MCF 10A (cell line): ENCODE results near the gene MMP2. TPM values are rescaled to one million over a fixed set of nuclear protein-coding genes. Genes with fewer than 3 reads are reported as not detected.

ENCODE experiments used
- BruUV-seq: library from RNA; stranded (reverse); fragments of 400-500 nt; replicated peaks from 2 replicates; lab custom pipeline; 2021; lab: Mats Ljungman, UMichigan
- CTCF ChIA-PET: fragments of 300-600 bp; sonication (Branson Sonifier 250); formaldehyde crosslinking; extraction: SDS; loops from one replicate; lab custom pipeline; 2021; ENCODE audit warnings: antibody characterized with exemption, inconsistent platforms; lab: Yijun Ruan, JAX
- POLR2A ChIA-PET: fragments of 300-600, 350-650 bp; sonication (Branson Sonifier 250); formaldehyde crosslinking; extraction: SDS; loops from one replicate; lab custom pipeline; 2020; ENCODE audit warnings: antibody characterized with exemption, inconsistent platforms; lab: Yijun Ruan, JAX
- DNase-seq: peaks from one replicate; pipeline ENCODE4 v3.0.0-alpha.2; 2018; ENCODE audit not compliant: unreplicated experiment
- H3K27ac Mint-ChIP-seq: one replicate; pipeline ENCODE4 v1.8.0; 2022; ENCODE audit warnings: mild to moderate bottlenecking, low read depth, mixed read lengths; ENCODE audit not compliant: unreplicated experiment
- H3K27me3 Mint-ChIP-seq: one replicate; pipeline ENCODE4 v1.8.0; 2022; ENCODE audit warnings: mixed read lengths; ENCODE audit not compliant: insufficient read depth, unreplicated experiment
- H3K36me3 Mint-ChIP-seq: one replicate; pipeline ENCODE4 v1.8.0; 2022; ENCODE audit warnings: mild to moderate bottlenecking, moderate library complexity, mixed read lengths; ENCODE audit not compliant: insufficient read depth, unreplicated experiment
- H3K4me1 Mint-ChIP-seq: one replicate; pipeline ENCODE4 v1.8.0; 2022; ENCODE audit warnings: mixed read lengths; ENCODE audit not compliant: insufficient read depth, unreplicated experiment
- H3K4me3 Mint-ChIP-seq: one replicate; pipeline ENCODE4 v1.8.0; 2022; ENCODE audit warnings: mild to moderate bottlenecking, moderate library complexity, mixed read lengths; ENCODE audit not compliant: unreplicated experiment
- H3K9me3 Mint-ChIP-seq: one replicate; pipeline ENCODE4 v1.8.0; 2022; ENCODE audit warnings: mixed read lengths; ENCODE audit not compliant: unreplicated experiment
- intact Hi-C: fragments of 100-400 bp; cut with micrococcal nuclease; formaldehyde crosslinking; loops from 2 replicates; pipeline ENCODE4 v1.14.1; 2022
- total RNA-seq: library from RNA; stranded (reverse); gene quantifications from 2 replicates; pipeline ENCODE4 v1.2.3, GENCODE V29; 2022
- TF ChIP-seq, protein P1 (sequence below): fragments of 200-600 bp; IDR thresholded peaks from one replicate; pipeline ENCODE4 v1.8.0; 2022; ENCODE audit warnings: antibody characterized with exemption, mild to moderate bottlenecking; ENCODE audit not compliant: unreplicated experiment

The MMP2 gene
- total RNA-seq, 1 experiment from 2014 or later: 3.7 TPM

DNA sequence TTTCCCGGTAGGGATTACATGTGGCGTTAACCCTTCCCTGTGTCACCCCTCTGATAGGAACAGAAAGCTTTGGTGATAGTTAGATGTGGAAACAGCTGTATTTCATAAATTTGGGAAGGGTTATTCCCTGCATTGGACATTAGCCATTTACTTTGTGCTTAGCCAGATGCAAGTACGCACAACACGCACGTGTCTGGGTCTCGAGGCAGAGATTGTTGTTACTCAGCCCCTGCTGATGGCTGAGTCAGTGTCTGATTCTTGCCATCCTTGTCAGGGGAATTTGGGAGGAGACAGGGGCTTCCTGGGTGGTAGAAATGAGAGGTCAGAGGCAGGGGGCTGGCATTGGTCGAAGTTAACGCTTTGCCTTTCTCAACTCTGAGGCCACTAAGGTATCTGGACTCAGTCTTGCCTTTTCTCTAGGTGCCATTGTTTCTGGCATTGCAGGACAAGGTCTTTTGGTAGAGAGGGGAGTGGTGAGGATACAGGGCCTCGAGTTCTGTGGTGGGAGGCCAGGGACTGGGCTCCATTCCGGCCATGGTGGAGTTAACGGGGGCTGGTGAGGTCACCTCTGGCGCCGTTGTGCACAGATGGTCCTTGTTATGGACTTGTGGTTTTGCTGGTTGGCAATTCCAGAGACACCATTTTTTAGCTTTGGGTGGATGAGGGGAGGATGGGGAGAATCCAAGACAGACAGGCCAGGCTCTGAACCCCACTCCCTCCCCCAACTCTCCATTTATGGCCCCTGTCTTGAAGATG, 8.2 kb downstream of the MMP2 start:
- TF ChIP-seq, protein P1, sequence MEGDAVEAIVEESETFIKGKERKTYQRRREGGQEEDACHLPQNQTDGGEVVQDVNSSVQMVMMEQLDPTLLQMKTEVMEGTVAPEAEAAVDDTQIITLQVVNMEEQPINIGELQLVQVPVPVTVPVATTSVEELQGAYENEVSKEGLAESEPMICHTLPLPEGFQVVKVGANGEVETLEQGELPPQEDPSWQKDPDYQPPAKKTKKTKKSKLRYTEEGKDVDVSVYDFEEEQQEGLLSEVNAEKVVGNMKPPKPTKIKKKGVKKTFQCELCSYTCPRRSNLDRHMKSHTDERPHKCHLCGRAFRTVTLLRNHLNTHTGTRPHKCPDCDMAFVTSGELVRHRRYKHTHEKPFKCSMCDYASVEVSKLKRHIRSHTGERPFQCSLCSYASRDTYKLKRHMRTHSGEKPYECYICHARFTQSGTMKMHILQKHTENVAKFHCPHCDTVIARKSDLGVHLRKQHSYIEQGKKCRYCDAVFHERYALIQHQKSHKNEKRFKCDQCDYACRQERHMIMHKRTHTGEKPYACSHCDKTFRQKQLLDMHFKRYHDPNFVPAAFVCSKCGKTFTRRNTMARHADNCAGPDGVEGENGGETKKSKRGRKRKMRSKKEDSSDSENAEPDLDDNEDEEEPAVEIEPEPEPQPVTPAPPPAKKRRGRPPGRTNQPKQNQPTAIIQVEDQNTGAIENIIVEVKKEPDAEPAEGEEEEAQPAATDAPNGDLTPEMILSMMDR: no peak
- BruUV-seq: no TSS peak
- CTCF ChIA-PET: interaction anchor here (0.7 to 2.1 kb wide), 3 partner anchors 14 to 1525 kb away, joined by 4 to 6 read pairs (median 5); no protein-coding TSS in a partner anchor
- Mint-ChIP-seq H3K4me1 (peaks cover 7% of the 10 kb centered on the region), H3K4me3 (no peak overlapping the region), H3K9me3 (peaks cover 7% of the 10 kb centered on the region), H3K27ac (no peak overlapping the region), H3K36me3 (peaks cover 12% of the 10 kb centered on the region), H3K27me3 (no peaks in the 10 kb centered on the region)
- POLR2A ChIA-PET: interaction anchor here (1.0 kb wide), 1 partner anchor 47 kb away, joined by 4 read pairs; no protein-coding TSS in a partner anchor
- DNase-seq: no peak
- intact Hi-C loops: no loop called here

DNA sequence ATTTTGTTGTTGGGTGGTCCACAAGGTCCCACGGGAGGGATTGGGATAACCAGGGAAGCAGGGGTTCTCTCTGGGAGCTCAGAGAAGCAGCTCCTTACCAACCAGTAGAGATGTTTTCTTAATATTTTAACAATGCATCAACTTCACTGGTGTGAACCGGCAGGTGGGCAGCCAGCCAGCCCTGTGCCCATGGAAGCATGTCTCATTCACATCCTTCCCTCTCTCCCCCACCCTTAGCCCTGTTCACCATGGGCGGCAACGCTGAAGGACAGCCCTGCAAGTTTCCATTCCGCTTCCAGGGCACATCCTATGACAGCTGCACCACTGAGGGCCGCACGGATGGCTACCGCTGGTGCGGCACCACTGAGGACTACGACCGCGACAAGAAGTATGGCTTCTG, 9.3 kb downstream of the MMP2 start:
- TF ChIP-seq, protein P1: no peak
- Mint-ChIP-seq H3K4me1 (peaks cover 5% of the 10 kb centered on the region), H3K27ac (no peak overlapping the region), H3K4me3 (no peak overlapping the region), H3K27me3 (no peaks in the 10 kb centered on the region), H3K36me3 (peaks cover 12% of the 10 kb centered on the region), H3K9me3 (peaks cover 7% of the 10 kb centered on the region)
- BruUV-seq: no TSS peak
- intact Hi-C loops: no loop called here
- ChIA-PET POLR2A (interaction anchor here (0.6 kb wide), 1 partner anchor 224 kb away, joined by 6 read pairs; no protein-coding TSS in a partner anchor), CTCF (interaction anchor here (0.6 to 7.1 kb wide), 3 partner anchors 23 to 216 kb away, joined by 3 to 80 read pairs (median 5); no protein-coding TSS in a partner anchor)
- DNase-seq: no peak

DNA sequence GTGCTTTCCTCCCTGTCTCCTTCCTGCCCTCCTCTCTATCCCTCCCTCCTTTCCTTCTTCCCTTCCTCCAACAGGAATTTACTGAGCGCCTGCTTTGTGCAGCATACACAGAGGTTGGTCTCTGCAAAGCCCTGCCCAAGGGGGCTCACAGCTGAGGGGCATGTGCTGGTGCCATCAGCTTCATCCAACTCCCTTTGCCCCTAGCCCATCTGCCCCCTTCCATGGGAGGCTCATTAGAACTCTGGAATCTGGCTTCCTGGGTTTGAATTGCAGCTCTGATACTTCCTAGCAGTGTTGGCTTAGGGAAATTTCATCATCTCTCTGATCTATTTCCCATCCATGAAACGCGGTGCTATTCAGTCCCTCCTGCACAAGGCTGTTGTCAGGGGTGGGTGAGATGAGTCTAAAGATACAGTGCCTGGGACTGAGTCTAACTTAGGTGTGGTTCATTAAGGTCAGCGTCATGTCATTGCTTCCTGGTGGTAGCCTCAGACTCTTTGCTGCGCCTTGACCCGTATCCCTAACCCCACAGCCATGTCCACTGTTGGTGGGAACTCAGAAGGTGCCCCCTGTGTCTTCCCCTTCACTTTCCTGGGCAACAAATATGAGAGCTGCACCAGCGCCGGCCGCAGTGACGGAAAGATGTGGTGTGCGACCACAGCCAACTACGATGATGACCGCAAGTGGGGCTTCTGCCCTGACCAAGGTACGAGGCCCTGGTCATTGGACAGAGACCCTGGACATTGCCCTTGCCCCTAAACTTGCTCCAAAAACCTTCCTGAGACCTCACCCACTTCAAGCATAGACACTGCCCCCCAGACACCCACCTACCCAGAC, 10.3 kb downstream of the MMP2 start:
- intact Hi-C loops: no loop called here
- peaks cover 12% of the 10 kb centered on the region for H3K36me3 Mint-ChIP-seq
- no peak overlapping the region for H3K27ac Mint-ChIP-seq
- no peak overlapping the region for H3K4me3 Mint-ChIP-seq
- TF ChIP-seq, protein P1: no peak
- CTCF ChIA-PET: interaction anchor here (0.7 to 7.1 kb wide), 3 partner anchors 24 to 215 kb away, joined by 3 to 80 read pairs (median 5); no protein-coding TSS in a partner anchor
- no peaks in the 10 kb centered on the region for H3K27me3 Mint-ChIP-seq
- no TSS peak for BruUV-seq
- peaks cover 5% of the 10 kb centered on the region for H3K4me1 Mint-ChIP-seq
- H3K9me3 Mint-ChIP-seq: peaks cover 7% of the 10 kb centered on the region
- POLR2A ChIA-PET: interaction anchor here (0.6 kb wide), 1 partner anchor 223 kb away, joined by 6 read pairs; no protein-coding TSS in a partner anchor
- DNase-seq: no peak

DNA sequence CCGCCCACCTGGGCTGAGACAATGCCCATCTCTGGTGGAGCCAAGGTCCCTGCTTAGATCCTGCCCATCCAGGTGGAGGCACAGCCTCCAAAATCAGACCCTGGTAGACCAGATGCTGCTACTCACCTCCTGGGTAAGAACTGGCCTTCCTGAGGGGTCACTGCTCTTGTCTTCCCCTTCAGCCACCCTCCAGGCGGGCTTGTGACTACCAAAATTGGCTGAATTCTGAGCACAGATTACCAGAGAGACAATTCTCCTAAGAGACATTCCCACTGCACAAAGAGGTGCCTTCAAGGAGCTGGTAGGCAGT, 10.9 kb downstream of the MMP2 start:
- BruUV-seq: no TSS peak
- Mint-ChIP-seq H3K36me3 (peaks cover 12% of the 10 kb centered on the region), H3K4me1 (peaks cover 6% of the 10 kb centered on the region), H3K4me3 (no peak overlapping the region), H3K9me3 (peaks cover 2% of the 10 kb centered on the region), H3K27ac (no peak overlapping the region), H3K27me3 (no peaks in the 10 kb centered on the region)
- ChIA-PET CTCF (interaction anchor here (0.9 to 7.1 kb wide), 2 partner anchors 17 to 214 kb away, joined by 5 to 80 read pairs; no protein-coding TSS in a partner anchor), POLR2A (interaction anchor here (0.7 kb wide), 1 partner anchor 452 kb away, joined by 3 read pairs; no protein-coding TSS in a partner anchor)
- DNase-seq: no peak
- intact Hi-C loops: no loop called here
- TF ChIP-seq, protein P1: no peak
